KBM-7 (cell line): ENCODE measurements around the gene ZNF431.
"Not testable (repeated sequence)": the region's sequence is repeated elsewhere in the genome, so short reads cannot be mapped to it uniquely, and the experiment has no call there.

ENCODE experiments used
- DNase-seq: peaks from one replicate; pipeline ENCODE4 v3.0.0-alpha.2; 2015
- in situ Hi-C: fragments of 300-500 bp; cut with MboI; formaldehyde crosslinking; loops from 2 replicates; pipeline ENCODE4 v1.14.3; 2020; ENCODE audit warnings: low sequenced_read_pairs, low pct_unique_long_range_greater_than_20kb, mixed read lengths

ZNF431 gene

GRCh38 chr19:21141006-21141405 lies 834 bp upstream of the ZNF431 start:
- DNase-seq, in situ Hi-C loops: not testable (repeated sequence)

GRCh38 chr19:21143428-21143827 lies 1.6 kb downstream of the ZNF431 start:
- no peak for DNase-seq
- in situ Hi-C loops = no loop called here

GRCh38 chr19:21143854-21144253 lies 2.0 kb downstream of the ZNF431 start:
- in situ Hi-C loops = no loop called here
- no peak for DNase-seq

GRCh38 chr19:21147540-21147939 lies 5.7 kb downstream of the ZNF431 start:
- DNase-seq = no peak
- in situ Hi-C loops = no loop called here

- DNase-seq = no peak
- in situ Hi-C loops = no loop called here
Observed at GRCh38 chr19:21148681-21149080, 6.8 kb downstream of the ZNF431 start.

- DNase-seq = no peak
- in situ Hi-C loops = no loop called here
Observed at GRCh38 chr19:21149877-21150276, 8.0 kb downstream of the ZNF431 start.

GRCh38 chr19:21151460-21151859 lies 9.6 kb downstream of the ZNF431 start:
- in situ Hi-C loops = no loop called here
- DNase-seq = no peak

GRCh38 chr19:21158523-21159135 lies 16.8 kb downstream of the ZNF431 start:
- DNase-seq = no peak
- in situ Hi-C loops = no loop called here

GRCh38 chr19:21164541-21164940 lies 22.7 kb downstream of the ZNF431 start:
- in situ Hi-C loops = no loop called here
- no peak for DNase-seq

- in situ Hi-C loops = no loop called here
- no peak for DNase-seq
Observed at GRCh38 chr19:21166436-21166835, 24.6 kb downstream of the ZNF431 start.

- in situ Hi-C loops = no loop called here
- no peak for DNase-seq
Observed at GRCh38 chr19:21197590-21198295, 55.9 kb downstream of the ZNF431 start.

GRCh38 chr19:21202865-21203494 lies 61.1 kb downstream of the ZNF431 start:
- in situ Hi-C loops = no loop called here
- peak; percentile 55 for DNase-seq

GRCh38 chr19:21210037-21210621 lies 68.3 kb downstream of the ZNF431 start:
- in situ Hi-C loops = no loop called here
- DNase-seq = no peak

- in situ Hi-C loops = no loop called here
- no peak for DNase-seq
Observed at GRCh38 chr19:21221693-21222092, 79.9 kb downstream of the ZNF431 start.

- in situ Hi-C loops = not testable (repeated sequence)
- peak; percentile 7 for DNase-seq
Observed at GRCh38 chr19:21229938-21230337, 88.1 kb downstream of the ZNF431 start.

- in situ Hi-C loops = no loop called here
- DNase-seq = no peak
Observed at GRCh38 chr19:21233691-21234090, 91.9 kb downstream of the ZNF431 start.

GRCh38 chr19:21236751-21237150 lies 94.9 kb downstream of the ZNF431 start:
- DNase-seq, in situ Hi-C loops: not testable (repeated sequence)

GRCh38 chr19:21238670-21239069 lies 96.8 kb downstream of the ZNF431 start:
- DNase-seq = no peak
- in situ Hi-C loops = no loop called here
